MM.1S (cell line): Measurements from ENCODE around the gene EVA1B.

Experiments
- DNase-seq: peaks from one replicate; pipeline ENCODE4 v3.0.0-alpha.2; 2015
- H2AFZ ChIP-seq: fragments of 300-600 bp; sonication (generic); 2 replicates; pipeline ENCODE4 v1.6.0; 2016; ENCODE audit warnings: antibody characterized with exemption, low read length
- H3F3A ChIP-seq: fragments of 300-600 bp; sonication (generic); 2 replicates; pipeline ENCODE4 v1.6.1; 2016; ENCODE audit warnings: mild to moderate bottlenecking, antibody characterized with exemption, low read length, moderate library complexity, mixed read lengths; ENCODE audit not compliant: insufficient read depth
- H3K27ac ChIP-seq: fragments of 300-600 bp; sonication (generic); 2 replicates; pipeline ENCODE4 v1.5.1; 2016; ENCODE audit warnings: mild to moderate bottlenecking, low read length
- H3K27me3 ChIP-seq: fragments of 300-600 bp; sonication (generic); replicated peaks from 2 replicates; pipeline ENCODE4 v1.6.0; 2016; ENCODE audit warnings: low read length; ENCODE audit not compliant: insufficient read depth
- H3K36me3 ChIP-seq: fragments of 300-600 bp; sonication (generic); replicated peaks from 2 replicates; pipeline ENCODE4 v1.6.1; 2016; ENCODE audit warnings: mild to moderate bottlenecking, low read length, mixed read lengths; ENCODE audit not compliant: insufficient read depth
- H3K4me1 ChIP-seq: fragments of 300-600 bp; sonication (generic); 2 replicates; pipeline ENCODE4 v1.6.1; 2016; ENCODE audit warnings: low read length, mixed read lengths
- H3K4me2 ChIP-seq: fragments of 300-600 bp; sonication (generic); 2 replicates; pipeline ENCODE4 v1.6.0; 2016; ENCODE audit warnings: low read depth, low read length
- H3K4me3 ChIP-seq: fragments of 300-600 bp; sonication (generic); 2 replicates; pipeline ENCODE4 v1.5.1; 2016; ENCODE audit warnings: low read length, mixed read lengths
- H3K79me2 ChIP-seq: fragments of 300-600 bp; sonication (generic); 2 replicates; pipeline ENCODE4 v1.6.1; 2016; ENCODE audit warnings: mixed run types, low read length, mixed read lengths
- H3K9ac ChIP-seq: fragments of 300-600 bp; sonication (generic); 2 replicates; pipeline ENCODE4 v1.6.1; 2016; ENCODE audit warnings: low read length, mixed read lengths
- H3K9me2 ChIP-seq: fragments of 300-600 bp; sonication (generic); replicated peaks from 2 replicates; pipeline ENCODE4 v1.6.1; 2016; ENCODE audit warnings: mild to moderate bottlenecking, low read length, mixed read lengths; ENCODE audit not compliant: insufficient read depth
- H3K9me3 ChIP-seq: fragments of 300-600 bp; sonication (generic); replicated peaks from 2 replicates; pipeline ENCODE4 v1.6.1; 2016; ENCODE audit warnings: mild to moderate bottlenecking, low read length, mixed read lengths; ENCODE audit not compliant: insufficient read depth
- H4K20me1 ChIP-seq: fragments of 300-600 bp; sonication (generic); 2 replicates; pipeline ENCODE4 v1.6.1; 2016; ENCODE audit warnings: mild to moderate bottlenecking, low read length, moderate library complexity, mixed read lengths; ENCODE audit not compliant: insufficient read depth
- CTCF ChIP-seq: fragments of 300-600 bp; sonication (generic); IDR thresholded peaks from 2 replicates; pipeline ENCODE4 v1.5.1; 2016; ENCODE audit warnings: antibody characterized with exemption, low read length, mixed read lengths
- EZH2 ChIP-seq: fragments of 300-600 bp; sonication (generic); optimal IDR thresholded peaks from 2 replicates; pipeline ENCODE3; 2017; ENCODE audit warnings: low read depth, mild to moderate bottlenecking, antibody characterized with exemption, low read length, mixed read lengths
- EZH2phosphoT487 ChIP-seq: fragments of 300-600 bp; sonication (generic); IDR thresholded peaks from 2 replicates; pipeline ENCODE4 v1.6.1; 2018; ENCODE audit warnings: antibody characterized with exemption, low read length

The EVA1B gene

DNA sequence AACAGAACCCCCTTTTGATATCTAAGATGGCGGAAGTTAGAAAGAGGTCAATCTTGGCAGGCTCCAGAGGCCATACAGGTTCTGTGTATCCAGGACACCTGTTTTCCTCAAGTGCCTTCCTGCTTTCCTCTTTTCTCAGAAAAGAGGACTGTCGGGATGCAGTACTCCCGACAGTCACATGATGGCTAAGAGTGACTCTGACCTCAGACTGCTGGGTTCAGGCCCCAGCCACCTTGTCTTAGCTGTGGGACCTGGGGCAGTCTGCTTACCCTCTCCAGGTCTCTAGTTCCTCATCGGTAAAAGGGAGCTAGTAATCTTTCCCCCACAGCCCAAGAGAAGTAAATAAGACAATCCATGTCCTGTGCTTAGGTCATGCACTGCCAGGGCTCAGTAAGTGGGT is 32.4 kb upstream of the EVA1B start:
- no peak overlapping the region for H2AFZ ChIP-seq
- no peak overlapping the region for H3K4me2 ChIP-seq
- no peaks in the 10 kb centered on the region for H3K9me2 ChIP-seq
- no peak overlapping the region for H3K9ac ChIP-seq
- H3K4me1 ChIP-seq, result no peaks in the 10 kb centered on the region
- H3K9me3 ChIP-seq, result no peaks in the 10 kb centered on the region
- H3F3A ChIP-seq, result no peaks in the 10 kb centered on the region
- H3K27ac ChIP-seq, result no peak overlapping the region
- H4K20me1 ChIP-seq, result no peaks in the 10 kb centered on the region
- no peak overlapping the region for H3K4me3 ChIP-seq
- H3K36me3 ChIP-seq, result 0 out of 2 replicates have a peak, but pooled peaks cover 2% of the 10 kb centered on the region
- DNase-seq, result no peak
- no peaks in the 10 kb centered on the region for H3K79me2 ChIP-seq
- no peaks in the 10 kb centered on the region for H3K27me3 ChIP-seq
- no peak for TF ChIP-seq EZH2
- no peak for TF ChIP-seq CTCF
- no peak for TF ChIP-seq EZH2phosphoT487

DNA sequence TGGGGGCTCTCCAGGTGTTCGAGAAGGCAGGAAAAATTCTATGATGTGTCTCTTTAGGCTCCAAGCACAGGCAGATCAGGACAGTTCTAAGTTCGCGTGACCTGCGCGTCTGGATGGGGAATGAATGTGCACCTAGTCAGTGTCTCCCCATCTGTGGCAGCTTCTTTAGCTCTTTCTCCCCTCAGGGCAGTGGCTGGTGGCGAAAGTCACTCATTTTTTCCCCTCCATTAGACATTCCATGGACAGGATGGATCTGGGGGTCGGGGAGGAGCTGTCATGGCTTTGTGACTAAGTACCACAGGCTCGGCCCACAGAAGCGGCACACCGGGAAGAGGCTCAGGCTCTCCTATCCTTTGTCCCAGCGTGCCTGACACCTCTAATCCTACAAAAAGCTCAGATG is 31.0 kb upstream of the EVA1B start:
- Histone ChIP-seq H3K36me3 (0 out of 2 replicates have a peak, but pooled peaks cover 2% of the 10 kb centered on the region), H3K9me2 (no peaks in the 10 kb centered on the region)

DNA sequence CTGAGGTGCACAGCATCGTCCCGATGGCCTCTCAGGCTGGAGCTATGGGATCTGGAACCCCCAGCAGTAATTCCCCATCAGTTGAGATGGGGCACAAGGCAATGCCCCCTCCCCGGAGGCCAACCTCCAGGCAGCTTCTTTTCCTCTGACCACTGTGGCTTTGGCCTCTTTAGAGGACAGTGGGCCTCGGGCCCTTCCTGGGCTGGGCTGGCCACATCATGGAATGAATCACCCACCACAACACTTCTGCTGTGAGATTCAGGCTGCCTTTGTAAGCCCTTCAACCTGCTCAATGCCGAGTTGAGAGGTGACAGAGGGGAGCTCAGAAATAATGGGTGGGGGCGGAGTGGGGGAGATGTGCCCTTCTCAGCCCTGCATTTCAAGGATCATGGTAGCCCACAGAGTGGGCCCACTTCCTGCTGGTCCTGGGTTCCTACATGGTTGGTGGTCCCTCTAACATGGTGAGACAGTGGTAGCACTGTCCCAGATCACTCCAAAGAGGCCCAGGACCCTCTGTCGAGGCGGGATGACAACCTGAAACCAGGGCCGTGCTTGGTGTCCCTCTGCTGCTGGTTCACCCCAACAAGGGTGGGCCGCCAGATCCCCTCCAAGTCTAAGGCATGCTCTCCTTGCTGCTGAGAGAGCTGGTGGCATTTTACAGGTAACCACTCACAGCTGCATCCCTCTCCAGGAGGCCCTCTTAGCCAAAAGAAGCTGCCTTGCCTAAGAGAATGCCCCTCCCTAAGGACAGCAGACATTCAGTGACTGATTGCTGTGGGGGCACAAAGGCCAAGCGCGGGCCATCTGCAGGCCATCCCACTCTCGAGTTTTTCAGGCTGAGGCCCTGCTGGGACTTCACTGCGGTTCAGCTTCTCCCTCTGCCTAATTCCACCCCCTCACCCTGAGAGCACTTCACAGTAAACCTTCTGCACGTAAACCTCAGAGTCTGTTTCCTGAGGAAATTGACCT is 29.7 kb upstream of the EVA1B start:
- Histone ChIP-seq H3K36me3 (0 out of 2 replicates have a peak, but pooled peaks cover 2% of the 10 kb centered on the region), H3K27ac (no peak overlapping the region), H2AFZ (no peak overlapping the region), H4K20me1 (no peaks in the 10 kb centered on the region), H3K4me2 (no peak overlapping the region), H3K4me3 (no peak overlapping the region), H3K9me2 (no peaks in the 10 kb centered on the region), H3K9me3 (no peaks in the 10 kb centered on the region), H3F3A (no peaks in the 10 kb centered on the region), H3K79me2 (no peaks in the 10 kb centered on the region), H3K27me3 (no peaks in the 10 kb centered on the region), H3K9ac (no peak overlapping the region), H3K4me1 (no peaks in the 10 kb centered on the region)
- DNase-seq, result no peak
- no peak for TF ChIP-seq EZH2phosphoT487
- TF ChIP-seq CTCF, result no peak
- TF ChIP-seq EZH2, result no peak

More for the DNA sequence above, 31.0 kb upstream of the EVA1B start:
- no peak overlapping the region for H3K27ac ChIP-seq
- no peak overlapping the region for H3K4me2 ChIP-seq
- H3K27me3 ChIP-seq, result no peaks in the 10 kb centered on the region
- no peaks in the 10 kb centered on the region for H3K79me2 ChIP-seq
- no peak overlapping the region for H3K9ac ChIP-seq
- H3K9me3 ChIP-seq, result no peaks in the 10 kb centered on the region
- no peaks in the 10 kb centered on the region for H3K4me1 ChIP-seq
- no peaks in the 10 kb centered on the region for H4K20me1 ChIP-seq
- TF ChIP-seq EZH2 (no peak), CTCF (no peak), EZH2phosphoT487 (no peak)
- no peaks in the 10 kb centered on the region for H3F3A ChIP-seq
- no peak overlapping the region for H3K4me3 ChIP-seq
- DNase-seq, result no peak
- H2AFZ ChIP-seq, result no peak overlapping the region
